K562 (cell line): ENCODE data around the gene NME4. TPM values are rescaled to one million over a fixed set of nuclear protein-coding genes. Genes with fewer than 3 reads are reported as not detected.
A peak's percentile ranks its signal among the peaks of the same experiment; 100 is the strongest.

Experiments used
- ADNP ChIP-seq: fragments of 200-800 bp; sonication (Bioruptor generic); IDR thresholded peaks from 2 replicates; pipeline ENCODE4 v1.6.1; 2016; ENCODE audit warnings: missing genetic modification characterization, missing compliant biosample characterization
- ARID3B ChIP-seq: fragments of 250-450 bp; sonication (Bioruptor Pico); IDR thresholded peaks from 2 replicates; pipeline ENCODE4 v1.4.0; 2020; ENCODE audit warnings: borderline replicate concordance
- BRCA1 ChIP-seq, 2 experiments: fragments of 450-650 bp in 1 of 2; sonication (generic) in 1 of 2; formaldehyde crosslinking in 1 of 2; IDR thresholded peaks; 2 replicates each; pipeline versions ENCODE4 v1.5.0 to v1.6.1; 2017 to 2020; ENCODE audit warnings: mild to moderate bottlenecking in 1 of 2, missing genetic modification reagents in 1 of 2
- DPF2 ChIP-seq: fragments of 450-650 bp; IDR thresholded peaks from 2 replicates; pipeline ENCODE4 v1.6.1; 2016
- ELF1 ChIP-seq: fragments of 200-800 bp; sonication (Bioruptor generic); IDR thresholded peaks from 2 replicates; pipeline ENCODE4 v1.6.1; 2016; ENCODE audit warnings: missing genetic modification characterization, missing compliant biosample characterization
- FOXJ2 ChIP-seq: fragments of 200-800 bp; sonication (Bioruptor generic); IDR thresholded peaks from 2 replicates; pipeline ENCODE4 v1.6.1; 2016; ENCODE audit warnings: missing genetic modification characterization, missing compliant biosample characterization
- HEY1 ChIP-seq: fragments of 250-450 bp; sonication (Bioruptor Pico); IDR thresholded peaks from 2 replicates; pipeline ENCODE4 v1.5.0; 2020; ENCODE audit warnings: mild to moderate bottlenecking, moderate library complexity, borderline replicate concordance
- IFI16 ChIP-seq: fragments of 250-450 bp; sonication (Bioruptor Pico); IDR thresholded peaks from 2 replicates; pipeline ENCODE4 v2.1.2; 2022; ENCODE audit warnings: mild to moderate bottlenecking, inconsistent platforms
- ILF3 ChIP-seq: fragments of 450-650 bp; IDR thresholded peaks from 2 replicates; pipeline ENCODE4 v1.6.1; 2018; ENCODE audit warnings: antibody characterized with exemption, mild to moderate bottlenecking, moderate library complexity, borderline replicate concordance
- ILK ChIP-seq: fragments of 450-650 bp; IDR thresholded peaks from 2 replicates; pipeline ENCODE4 v1.6.1; 2016; ENCODE audit warnings: missing genetic modification characterization, low read depth, mild to moderate bottlenecking, missing compliant biosample characterization, moderate library complexity, borderline replicate concordance
- KAT7 ChIP-seq: sonication (generic); formaldehyde crosslinking; IDR thresholded peaks from 2 replicates; pipeline ENCODE4 v1.8.0; 2022; ENCODE audit warnings: missing genetic modification reagents, mild to moderate bottlenecking, borderline replicate concordance
- KDM5B ChIP-seq: fragments of 200-600 bp; sonication (generic); IDR thresholded peaks from 2 replicates; pipeline ENCODE4 v1.6.1; 2012; ENCODE audit warnings: low read depth, mild to moderate bottlenecking, moderate library complexity, low read length, control low read depth, inconsistent platforms; ENCODE audit not compliant: insufficient replicate concordance
- MTA3 ChIP-seq: fragments of 450-650 bp; formaldehyde crosslinking; IDR thresholded peaks from 2 replicates; pipeline ENCODE4 v1.6.1; 2017; ENCODE audit warnings: mild to moderate bottlenecking, borderline replicate concordance
- RFX1 ChIP-seq: fragments of 450-650 bp; IDR thresholded peaks from 2 replicates; pipeline ENCODE4 v1.6.1; 2016; ENCODE audit warnings: mild to moderate bottlenecking, moderate library complexity
- TBL1XR1 ChIP-seq, 2 experiments: IDR thresholded peaks; 2 replicates each; pipeline ENCODE4 v1.6.1; 2012; ENCODE audit warnings: improper control_type of control experiment in 2 of 2, low read length in 2 of 2, mild to moderate bottlenecking in 1 of 2
- U2AF1 ChIP-seq: fragments of 200-400 bp; formaldehyde crosslinking; optimal IDR thresholded peaks from 2 replicates; pipeline ENCODE3; 2017; ENCODE audit warnings: mild to moderate bottlenecking, low read depth, low read length, moderate library complexity
- ZBED1 ChIP-seq: IDR thresholded peaks from 2 replicates; pipeline ENCODE4 v1.6.1; 2014
- ZBTB1 ChIP-seq: sonication (generic); formaldehyde crosslinking; IDR thresholded peaks from 2 replicates; pipeline ENCODE4 v1.8.1; 2023; ENCODE audit warnings: missing genetic modification reagents, low read depth, mild to moderate bottlenecking, borderline replicate concordance
- ZBTB49 ChIP-seq: sonication (generic); formaldehyde crosslinking; IDR thresholded peaks from 2 replicates; pipeline ENCODE4 v1.8.0; 2022; ENCODE audit warnings: missing genetic modification reagents, mild to moderate bottlenecking, borderline replicate concordance
- ZBTB7A ChIP-seq: IDR thresholded peaks from 2 replicates; pipeline ENCODE4 v1.6.1; 2011; ENCODE audit warnings: low read depth, mild to moderate bottlenecking, low read length, moderate library complexity, borderline replicate concordance; ENCODE audit not compliant: control insufficient read depth
- ZC3H11A ChIP-seq: IDR thresholded peaks from 2 replicates; pipeline ENCODE4 v1.6.1; 2012; ENCODE audit warnings: low read depth, low read length, improper control_type of control experiment
- ZNF224 ChIP-seq: sonication (generic); formaldehyde crosslinking; IDR thresholded peaks from 2 replicates; pipeline ENCODE4 v1.8.0; 2022; ENCODE audit warnings: mild to moderate bottlenecking, missing genetic modification reagents
- ZNF668 ChIP-seq: fragments of 250-450 bp; sonication (Bioruptor Pico); IDR thresholded peaks from 2 replicates; pipeline ENCODE4 v1.8.0; 2022; ENCODE audit warnings: mild to moderate bottlenecking, inconsistent platforms
- ZNF785 ChIP-seq: fragments of 250-450 bp; sonication (Bioruptor Pico); IDR thresholded peaks from 2 replicates; pipeline ENCODE4 v1.4.0; 2020; ENCODE audit warnings: mild to moderate bottlenecking
- polyA plus RNA-seq, 8 experiments: library from polyadenylated mRNA; depleted of rRNA in 4 of 8; stranded (reverse) in 5 of 8; unstranded in 3 of 8; fragments of >200 nt; fragmentation: Nextera tagmentation in 2 of 8; fragmentation: Illumina TruSeq in 1 of 8; extraction: Ambion mirVana in 2 of 8; extraction: Trizol in 1 of 8; gene quantifications; 2 replicates each; pipeline versions ENCODE4 v1.2.1 to v1.2.3, GENCODE V29; 2011 to 2014; ENCODE audit warnings: inconsistent platforms in 1 of 8, missing spikeins in 1 of 8
- total RNA-seq, 7 experiments: library from RNA; depleted of rRNA in 6 of 7; stranded (reverse); fragments of >200 nt in 6 of 7; fragmentation: Illumina TruSeq in 2 of 7; extraction: Trizol in 2 of 7; gene quantifications; 2 replicates each; pipeline versions ENCODE4 v1.2.1 to v1.2.3, GENCODE V29; 2011 to 2021; ENCODE audit warnings: low replicate concordance in 1 of 7
- TF ChIP-seq, protein P1 (sequence below): fragments of 450-650 bp; formaldehyde crosslinking; IDR thresholded peaks from 2 replicates; pipeline ENCODE4 v1.4.0; 2022; ENCODE audit warnings: mild to moderate bottlenecking, moderate library complexity

Gene NME4
- total and polyA plus RNA-seq, 9 of the 15 experiments (the other 6 are each of a cell fraction or from before 2014, with no cell fraction given), result 15.4 to 264 (median 139) TPM

DNA sequence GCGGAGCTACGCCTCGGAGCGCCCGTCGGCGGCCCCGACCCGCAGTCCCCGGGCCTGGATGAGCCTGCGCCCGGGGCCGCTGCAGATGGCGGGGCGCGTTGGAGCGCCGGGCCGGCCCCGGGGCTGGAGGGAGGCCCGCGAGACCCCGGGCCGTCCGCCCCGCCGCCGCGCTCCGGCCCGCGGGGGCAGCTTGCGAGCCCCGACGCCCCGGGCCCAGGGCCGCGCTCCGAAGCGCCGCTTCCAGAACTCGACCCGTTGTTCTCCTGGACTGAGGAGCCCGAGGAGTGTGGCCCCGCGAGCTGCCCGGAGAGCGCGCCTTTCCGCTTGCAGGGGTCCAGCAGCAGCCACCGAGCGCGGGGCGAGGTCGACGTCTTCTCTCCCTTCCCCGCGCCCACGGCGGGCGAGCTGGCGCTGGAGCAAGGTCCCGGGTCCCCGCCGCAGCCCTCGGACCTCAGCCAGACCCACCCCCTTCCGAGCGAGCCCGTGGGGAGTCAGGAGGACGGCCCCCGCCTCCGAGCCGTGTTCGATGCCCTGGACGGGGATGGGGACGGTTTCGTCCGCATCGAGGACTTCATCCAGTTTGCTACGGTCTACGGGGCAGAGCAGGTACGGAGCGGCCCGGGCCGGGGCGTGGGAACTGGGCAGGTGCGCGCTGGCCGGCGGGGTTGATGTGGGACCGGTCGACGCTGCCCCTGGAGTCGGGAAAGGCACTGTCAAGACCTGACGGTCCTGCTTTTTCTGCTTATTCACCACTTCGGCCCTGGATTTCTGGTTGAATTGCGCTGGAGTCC lies 29.3 kb downstream of the NME4 start (continued):
- TF ChIP-seq KAT7 (CRISPR knock-in tag), result no peak
- no peak for TF ChIP-seq FOXJ2 (tag)
- TF ChIP-seq ARID3B (CRISPR knock-in tag), result no peak
- no peak for TF ChIP-seq ZBTB49 (CRISPR knock-in tag)
- no peak for TF ChIP-seq ILF3
- TF ChIP-seq HEY1 (CRISPR knock-in tag), result no peak
- no peak for TF ChIP-seq ZNF785
- no peak for TF ChIP-seq ZBED1
- no peak for TF ChIP-seq ZNF224 (CRISPR knock-in tag)
- TF ChIP-seq TBL1XR1 (IDR thresholded peaks at IDR 0.05; ENCODE audit: low read length in 2 of 2), result no peak
- no peak for TF ChIP-seq RFX1
- TF ChIP-seq ZBTB7A, result 0 out of 2 replicates have a peak, but pooled peaks have one; percentile 12
- no peak for TF ChIP-seq ZC3H11A
- TF ChIP-seq ZBTB1 (CRISPR knock-in tag), result no peak
- 0 out of 2 replicates have a peak, but pooled peaks have one; percentile 29 for TF ChIP-seq MTA3
- no peak for TF ChIP-seq DPF2
- TF ChIP-seq KDM5B, result peak; percentile 40
- no peak for TF ChIP-seq BRCA1 (IDR thresholded peaks at IDR 0.05)
- 0 out of 2 replicates have a peak, but pooled peaks have one; percentile 51 for TF ChIP-seq BRCA1 (CRISPR knock-in tag; IDR thresholded peaks at IDR 0.05)
- TF ChIP-seq ADNP (tag), result no peak
- TF ChIP-seq IFI16, result no peak
- TF ChIP-seq, protein P1, sequence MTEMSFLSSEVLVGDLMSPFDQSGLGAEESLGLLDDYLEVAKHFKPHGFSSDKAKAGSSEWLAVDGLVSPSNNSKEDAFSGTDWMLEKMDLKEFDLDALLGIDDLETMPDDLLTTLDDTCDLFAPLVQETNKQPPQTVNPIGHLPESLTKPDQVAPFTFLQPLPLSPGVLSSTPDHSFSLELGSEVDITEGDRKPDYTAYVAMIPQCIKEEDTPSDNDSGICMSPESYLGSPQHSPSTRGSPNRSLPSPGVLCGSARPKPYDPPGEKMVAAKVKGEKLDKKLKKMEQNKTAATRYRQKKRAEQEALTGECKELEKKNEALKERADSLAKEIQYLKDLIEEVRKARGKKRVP, result no peak
- TF ChIP-seq ZNF668 (CRISPR knock-in tag), result no peak
- no peak for TF ChIP-seq U2AF1
- TF ChIP-seq ELF1 (tag), result no peak
- TF ChIP-seq ILK (tag), result no peak
